ENCODE measurements around the gene CPNE7.
"Not testable (repeated sequence)": the region's sequence is repeated elsewhere in the genome, so short reads cannot be mapped to it uniquely, and the experiment has no call there.

CPNE7 gene

DNA sequence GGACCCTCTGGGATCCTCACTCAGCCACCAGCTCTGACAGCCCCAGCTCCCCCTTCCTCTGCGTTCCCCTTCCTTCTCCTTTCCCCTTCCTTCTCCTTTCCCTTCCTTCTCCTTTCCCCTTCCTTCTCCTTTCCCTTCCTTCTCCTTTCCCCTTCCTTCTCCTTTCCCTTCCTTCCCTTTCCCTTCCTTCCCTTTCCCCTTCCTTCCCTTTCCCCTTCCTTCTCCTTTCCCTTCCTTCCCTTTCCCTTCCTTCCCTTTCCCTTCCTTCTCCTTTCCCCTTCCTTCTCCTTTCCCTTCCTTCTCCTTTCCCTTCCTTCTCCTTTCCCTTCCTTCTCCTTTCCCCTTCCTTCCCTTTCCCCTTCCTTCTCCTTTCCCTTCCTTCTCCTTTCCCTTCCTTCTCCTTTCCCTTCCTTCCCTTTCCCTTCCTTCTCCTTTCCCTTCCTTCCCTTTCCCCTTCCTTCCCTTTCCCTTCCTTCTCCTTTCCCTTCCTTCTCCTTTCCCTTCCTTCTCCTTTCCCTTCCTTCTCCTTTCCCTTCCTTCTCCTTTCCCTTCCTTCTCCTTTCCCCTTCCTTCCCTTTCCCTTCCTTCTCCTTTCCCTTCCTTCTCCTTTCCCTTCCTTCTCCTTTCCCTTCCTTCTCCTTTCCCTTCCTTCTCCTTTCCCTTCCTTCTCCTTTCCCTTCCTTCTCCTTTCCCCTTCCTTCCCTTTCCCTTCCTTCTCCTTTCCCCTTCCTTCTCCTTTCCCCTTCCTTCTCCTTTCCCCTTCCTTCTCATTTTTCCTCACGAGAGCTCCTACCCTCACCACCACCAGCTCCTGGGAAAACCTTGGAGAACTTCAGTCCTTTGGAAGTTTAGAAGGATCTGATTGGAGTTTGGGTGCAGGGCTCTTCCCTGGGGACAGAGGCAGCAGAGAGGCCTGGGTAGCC, 59.2 kb downstream of the CPNE7 start:
- DNase-seq: not testable (repeated sequence)

DNA sequence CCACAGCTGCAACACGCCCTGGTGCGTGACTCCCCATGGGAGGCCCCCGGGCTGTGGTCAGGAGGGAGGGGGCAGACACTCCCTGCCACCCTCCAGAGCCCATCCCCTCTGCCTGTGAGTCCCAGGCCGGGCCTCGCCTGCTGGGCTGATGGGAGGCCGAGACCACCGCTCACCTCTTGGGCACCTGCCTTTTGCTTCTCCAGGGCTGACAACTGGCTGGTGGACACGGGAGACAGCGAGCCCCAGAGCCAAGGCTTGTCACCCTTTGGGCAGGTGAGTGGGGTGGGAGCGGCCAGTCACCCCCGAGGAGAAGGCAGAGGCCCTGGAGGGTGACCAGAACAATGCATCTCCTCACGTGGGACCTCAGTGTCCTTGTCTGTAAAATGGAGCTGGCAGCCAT, 61.1 kb downstream of the CPNE7 start:
- DNase-seq: no peak

DNA sequence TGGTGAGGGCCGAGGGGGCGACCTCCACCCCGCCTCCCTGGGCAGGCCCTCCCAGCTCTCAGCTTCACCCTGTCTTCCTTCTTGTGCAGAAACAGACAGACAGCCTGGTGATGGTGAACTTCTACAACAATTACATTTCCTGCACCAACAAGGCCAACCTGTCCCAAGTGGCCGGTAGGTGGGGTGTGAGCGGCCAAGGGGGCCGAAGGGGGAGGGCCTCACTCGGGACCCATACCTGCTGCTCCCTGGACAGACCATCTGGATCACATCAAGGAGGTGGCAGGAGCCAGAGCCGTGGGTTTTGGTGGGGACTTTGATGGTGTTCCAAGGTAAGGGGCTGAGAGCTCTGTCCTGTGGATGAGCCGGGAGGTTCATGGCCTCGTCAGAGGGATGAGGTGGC, 61.8 kb downstream of the CPNE7 start:
- DNase-seq: no peak

DNA sequence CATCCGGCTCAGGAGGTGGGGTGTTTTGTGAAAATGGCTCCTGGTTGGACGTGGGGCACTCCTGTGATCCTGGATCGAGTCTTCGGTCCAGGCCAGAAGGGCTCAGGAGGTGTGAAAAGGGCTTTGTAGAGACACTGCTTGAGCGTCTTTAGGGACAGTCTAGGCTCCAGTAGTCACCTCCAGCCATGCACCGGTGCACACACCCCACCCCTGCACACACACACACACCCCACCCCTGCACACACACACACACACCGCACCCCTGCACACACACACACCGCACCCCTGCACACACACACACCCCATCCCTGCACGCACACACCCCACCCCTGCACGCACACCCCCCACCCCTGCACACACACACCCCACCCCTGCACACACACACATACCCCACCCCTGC, 62.9 kb downstream of the CPNE7 start:
- no peak for DNase-seq

DNA sequence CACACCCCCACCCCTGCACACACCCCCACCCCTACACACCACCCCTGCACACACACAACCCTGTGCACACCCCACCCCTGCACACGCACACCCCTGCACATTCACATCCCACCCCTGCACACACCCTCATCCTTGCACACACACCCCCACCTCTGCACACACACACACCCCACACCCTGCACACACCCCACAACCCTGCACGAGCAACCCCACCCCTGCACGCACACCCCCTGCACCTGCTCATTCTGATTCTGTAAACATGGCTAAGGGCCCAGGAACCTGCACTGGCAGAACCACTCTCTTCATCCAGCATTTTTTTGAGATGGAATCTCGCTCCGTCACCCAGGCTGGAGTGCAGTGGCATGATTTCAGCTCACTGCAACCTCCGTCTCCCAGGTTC, 63.8 kb downstream of the CPNE7 start:
- no peak for DNase-seq

DNA sequence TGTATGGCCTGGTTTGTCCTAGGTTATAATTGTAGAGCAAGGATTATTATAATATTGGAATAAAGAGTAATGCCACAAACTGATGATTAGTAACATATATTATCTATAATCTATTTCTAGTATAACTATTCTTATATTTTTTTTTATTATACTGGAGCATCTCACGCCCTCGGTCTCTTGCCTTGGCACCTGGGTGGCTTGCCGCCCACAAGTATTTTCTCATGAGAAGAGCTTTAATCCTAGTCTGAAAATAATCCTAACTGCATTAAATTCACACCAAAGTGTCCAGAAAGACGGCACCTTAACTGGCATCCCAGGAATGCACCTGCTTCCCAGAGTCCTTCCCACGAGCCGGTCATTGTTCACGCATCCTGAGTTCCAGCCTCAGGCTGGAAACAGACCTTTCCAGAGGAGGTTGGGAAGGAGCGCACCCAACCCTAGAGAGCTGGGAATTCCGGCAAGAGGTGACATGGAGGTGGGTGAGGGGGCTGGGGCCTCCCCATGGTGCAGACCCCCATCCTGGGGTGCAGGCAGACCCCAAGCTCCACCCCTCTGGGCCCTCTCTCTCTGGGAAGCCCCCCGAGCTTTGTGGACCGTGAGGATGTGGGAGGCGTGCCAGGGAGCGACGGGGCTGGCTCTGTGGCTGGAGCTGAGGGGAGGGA, 66.0 kb downstream of the CPNE7 start:
- DNase-seq: no peak

DNA sequence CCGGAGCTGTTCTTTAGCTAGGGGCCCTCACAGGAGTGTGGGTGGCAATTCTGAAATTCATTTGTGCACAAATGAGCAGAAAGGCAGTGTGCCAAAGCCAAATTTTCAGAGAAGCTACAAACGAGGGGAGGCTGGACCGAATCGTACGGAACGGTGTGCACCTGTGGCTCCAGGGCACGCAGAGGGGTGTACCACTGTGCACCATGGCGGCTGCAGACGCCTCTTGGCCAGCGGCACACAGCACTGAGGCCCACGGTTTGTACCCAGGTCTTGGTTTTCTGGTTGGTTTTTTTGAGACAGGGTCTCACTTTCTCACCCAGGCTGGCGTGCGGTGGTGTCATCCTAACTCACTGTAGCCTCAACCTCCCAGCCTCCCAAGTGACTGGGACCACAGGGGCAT, 67.0 kb downstream of the CPNE7 start:
- no peak for DNase-seq

DNA sequence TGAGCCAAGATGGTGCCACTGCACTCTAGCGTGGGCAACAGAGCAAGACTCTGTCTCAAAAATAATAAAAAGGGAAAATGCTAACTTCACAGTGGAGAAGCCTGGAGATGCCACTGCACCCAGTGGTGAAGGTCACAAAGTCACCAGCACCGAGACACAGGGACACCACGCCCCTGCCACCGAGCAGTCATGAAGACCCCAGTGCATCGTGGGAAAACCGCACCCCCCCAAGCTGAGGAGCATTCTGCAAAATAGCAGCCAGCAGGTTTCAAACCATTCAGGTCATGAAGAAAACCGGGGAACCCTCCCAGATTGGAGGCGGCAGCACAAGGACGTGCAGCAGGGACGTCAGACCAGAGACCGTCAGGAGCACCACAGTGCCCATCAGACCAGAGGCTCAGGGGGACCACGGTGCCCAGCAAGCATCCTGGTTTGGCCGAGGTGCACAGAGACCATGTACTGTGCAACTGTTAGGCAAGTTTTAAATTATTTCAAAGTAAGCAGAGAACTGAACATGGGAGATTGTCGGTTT, 68.3 kb downstream of the CPNE7 start:
- DNase-seq: no peak

DNA sequence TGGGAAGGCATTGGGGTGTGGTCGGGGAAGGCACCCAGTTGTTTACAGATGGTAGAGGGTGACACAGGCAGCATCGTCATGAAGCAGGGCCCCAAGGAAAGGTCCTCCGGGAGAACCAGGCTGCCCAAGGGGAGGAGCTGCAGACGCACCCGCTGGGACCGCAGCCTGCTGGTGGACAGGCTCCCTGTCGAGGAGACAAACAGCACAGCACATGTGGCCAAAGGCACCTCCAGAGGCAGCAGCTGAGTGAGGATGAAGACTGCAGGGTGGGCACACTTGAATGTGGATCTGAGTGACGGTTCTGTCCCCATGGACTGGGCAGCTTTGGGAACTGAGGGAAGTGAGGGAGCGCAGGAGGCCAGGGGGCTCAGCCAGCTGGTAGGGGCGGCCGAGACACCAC, 69.6 kb downstream of the CPNE7 start:
- no peak for DNase-seq

DNA sequence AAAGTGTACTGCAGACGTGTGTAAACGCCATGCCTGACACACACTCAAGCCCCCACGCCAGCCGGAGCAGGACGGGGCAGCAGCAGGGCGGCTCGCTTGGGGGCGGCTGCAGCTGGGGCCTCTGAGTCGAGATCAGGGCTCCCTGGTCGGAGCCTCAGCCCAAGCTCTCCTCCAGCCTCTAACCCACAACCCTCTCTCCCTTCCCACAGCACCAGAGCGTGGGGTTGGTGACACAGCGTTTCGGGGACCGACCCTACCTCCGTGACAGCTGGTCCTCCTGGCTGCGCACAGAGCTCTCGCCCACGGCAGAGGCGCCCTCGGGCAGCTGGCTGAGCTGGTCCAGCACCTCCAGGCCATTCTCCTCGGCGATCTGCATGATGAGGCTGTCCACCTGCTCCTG, 70.7 kb downstream of the CPNE7 start:
- no peak for DNase-seq

All from activated gamma-delta T cell (primary cell).